Panc1 (cell line): ENCODE measurements around the gene CR2. TPM values are rescaled to one million over a fixed set of nuclear protein-coding genes. Genes with fewer than 3 reads are reported as not detected.

Source experiments
- ATAC-seq: fragments of 200-7000 bp; cut with Tn5 transposase; 2 replicates; pipeline ENCODE4 v1.9.1; 2020; ENCODE audit warnings: mild to moderate bottlenecking, moderate library complexity
- BruUV-seq: library from RNA; stranded (reverse); fragments of 400-500 nt; replicated peaks from 2 replicates; lab custom pipeline; 2021; lab: Mats Ljungman, UMichigan
- CTCF ChIA-PET: fragments of 300-600 bp; sonication (Branson Sonifier 250); formaldehyde crosslinking; loops from one replicate; lab custom pipeline; 2022; ENCODE audit warnings: antibody characterized with exemption; lab: Charles Lee
- POLR2A ChIA-PET: fragments of 300-600 bp; sonication (Branson Sonifier 250); formaldehyde crosslinking; loops from one replicate; lab custom pipeline; 2022; ENCODE audit warnings: antibody characterized with exemption; lab: Charles Lee
- DNase-seq: peaks from one replicate; pipeline ENCODE4 v3.0.0-alpha.2; 2010; ENCODE audit warnings: low read depth, low spot score
- H3K27ac ChIP-seq: 2 replicates; pipeline ENCODE4 v1.5.1; 2011; ENCODE audit warnings: mild to moderate bottlenecking, low read length, inconsistent platforms
- H3K27me3 ChIP-seq: fragments of 200-500 bp; sonication (Bioruptor generic); 2 replicates; pipeline ENCODE4 v1.6.0; 2014; ENCODE audit warnings: low read length, inconsistent platforms; ENCODE audit not compliant: control insufficient read depth, insufficient read depth
- H3K36me3 ChIP-seq: fragments of 200-500 bp; sonication (Bioruptor generic); 2 replicates; pipeline ENCODE4 v1.5.1; 2014; ENCODE audit warnings: inconsistent platforms, mild to moderate bottlenecking, low read length, moderate library complexity; ENCODE audit not compliant: control insufficient read depth, insufficient read depth
- H3K4me1 ChIP-seq: 2 replicates; pipeline ENCODE4 v1.5.1; 2011; ENCODE audit warnings: inconsistent platforms, mild to moderate bottlenecking, low read length, moderate library complexity; ENCODE audit not compliant: control insufficient read depth, insufficient read depth
- H3K4me3 ChIP-seq, 2 experiments: 2 replicates each; pipeline ENCODE4 v1.5.1; 2011 to 2012; ENCODE audit warnings: low read depth in 2 of 2, low read length in 2 of 2, mild to moderate bottlenecking in 2 of 2, inconsistent platforms in 1 of 2, moderate library complexity in 1 of 2
- H3K9me3 ChIP-seq: fragments of 200-500 bp; sonication (Bioruptor generic); 2 replicates; pipeline ENCODE4 v1.5.1; 2014; ENCODE audit warnings: low read depth, mild to moderate bottlenecking, inconsistent platforms, low read length, moderate library complexity; ENCODE audit not compliant: control insufficient read depth, insufficient read depth
- POLR2AphosphoS5 ChIP-seq: IDR thresholded peaks from 2 replicates; pipeline ENCODE4 v1.6.1; 2012; ENCODE audit warnings: mild to moderate bottlenecking, low read depth, low read length, moderate library complexity
- SIN3A ChIP-seq: IDR thresholded peaks from 2 replicates; pipeline ENCODE4 v1.6.1; 2012; ENCODE audit warnings: low read depth, mild to moderate bottlenecking, low read length, moderate library complexity, borderline replicate concordance; ENCODE audit not compliant: insufficient read depth
- TCF7L2 ChIP-seq: IDR thresholded peaks from 2 replicates; pipeline ENCODE4 v1.6.1; 2011; ENCODE audit warnings: mild to moderate bottlenecking, low read depth, low read length, inconsistent platforms
- in situ Hi-C: cut with HindIII; loops from 2 replicates; pipeline ENCODE4 v1.10.0; 2016; ENCODE audit warnings: low sequenced_read_pairs, low pct_unique_long_range_greater_than_20kb
- intact Hi-C: fragments of 100-400 bp; cut with micrococcal nuclease; formaldehyde crosslinking; loops from one replicate; pipeline ENCODE4 v1.10.0; 2022; ENCODE audit not compliant: unreplicated experiment
- total RNA-seq: library from RNA; stranded (reverse); gene quantifications from one replicate; pipeline ENCODE4 v1.2.1, GENCODE V29; 2021; ENCODE audit not compliant: unreplicated experiment
- TF ChIP-seq, protein P1 (sequence below): fragments of 450-650 bp; IDR thresholded peaks from 2 replicates; pipeline ENCODE4 v1.5.1; 2017; ENCODE audit warnings: mild to moderate bottlenecking
- TF ChIP-seq, protein P2 (sequence below), 2 experiments: IDR thresholded peaks; 2 replicates each; pipeline ENCODE4 v1.6.1; 2011 to 2012; ENCODE audit warnings: low read depth in 2 of 2, control low read depth in 1 of 2, low read length in 1 of 2, mild to moderate bottlenecking in 1 of 2, moderate library complexity in 1 of 2; ENCODE audit not compliant: insufficient read depth in 1 of 2

CR2 gene
- total RNA-seq, 1 experiment from 2014 or later, result 0.08 TPM

GRCh38 chr1:207444514-207445217, 9.5 kb upstream of the CR2 start:
- CTCF ChIA-PET, result no interaction called here
- no peak for DNase-seq
- TF ChIP-seq TCF7L2, result no peak
- no peak for TF ChIP-seq POLR2AphosphoS5
- no peak for TF ChIP-seq SIN3A
- TF ChIP-seq, protein P1, sequence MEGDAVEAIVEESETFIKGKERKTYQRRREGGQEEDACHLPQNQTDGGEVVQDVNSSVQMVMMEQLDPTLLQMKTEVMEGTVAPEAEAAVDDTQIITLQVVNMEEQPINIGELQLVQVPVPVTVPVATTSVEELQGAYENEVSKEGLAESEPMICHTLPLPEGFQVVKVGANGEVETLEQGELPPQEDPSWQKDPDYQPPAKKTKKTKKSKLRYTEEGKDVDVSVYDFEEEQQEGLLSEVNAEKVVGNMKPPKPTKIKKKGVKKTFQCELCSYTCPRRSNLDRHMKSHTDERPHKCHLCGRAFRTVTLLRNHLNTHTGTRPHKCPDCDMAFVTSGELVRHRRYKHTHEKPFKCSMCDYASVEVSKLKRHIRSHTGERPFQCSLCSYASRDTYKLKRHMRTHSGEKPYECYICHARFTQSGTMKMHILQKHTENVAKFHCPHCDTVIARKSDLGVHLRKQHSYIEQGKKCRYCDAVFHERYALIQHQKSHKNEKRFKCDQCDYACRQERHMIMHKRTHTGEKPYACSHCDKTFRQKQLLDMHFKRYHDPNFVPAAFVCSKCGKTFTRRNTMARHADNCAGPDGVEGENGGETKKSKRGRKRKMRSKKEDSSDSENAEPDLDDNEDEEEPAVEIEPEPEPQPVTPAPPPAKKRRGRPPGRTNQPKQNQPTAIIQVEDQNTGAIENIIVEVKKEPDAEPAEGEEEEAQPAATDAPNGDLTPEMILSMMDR, result no peak
- TF ChIP-seq, protein P2, sequence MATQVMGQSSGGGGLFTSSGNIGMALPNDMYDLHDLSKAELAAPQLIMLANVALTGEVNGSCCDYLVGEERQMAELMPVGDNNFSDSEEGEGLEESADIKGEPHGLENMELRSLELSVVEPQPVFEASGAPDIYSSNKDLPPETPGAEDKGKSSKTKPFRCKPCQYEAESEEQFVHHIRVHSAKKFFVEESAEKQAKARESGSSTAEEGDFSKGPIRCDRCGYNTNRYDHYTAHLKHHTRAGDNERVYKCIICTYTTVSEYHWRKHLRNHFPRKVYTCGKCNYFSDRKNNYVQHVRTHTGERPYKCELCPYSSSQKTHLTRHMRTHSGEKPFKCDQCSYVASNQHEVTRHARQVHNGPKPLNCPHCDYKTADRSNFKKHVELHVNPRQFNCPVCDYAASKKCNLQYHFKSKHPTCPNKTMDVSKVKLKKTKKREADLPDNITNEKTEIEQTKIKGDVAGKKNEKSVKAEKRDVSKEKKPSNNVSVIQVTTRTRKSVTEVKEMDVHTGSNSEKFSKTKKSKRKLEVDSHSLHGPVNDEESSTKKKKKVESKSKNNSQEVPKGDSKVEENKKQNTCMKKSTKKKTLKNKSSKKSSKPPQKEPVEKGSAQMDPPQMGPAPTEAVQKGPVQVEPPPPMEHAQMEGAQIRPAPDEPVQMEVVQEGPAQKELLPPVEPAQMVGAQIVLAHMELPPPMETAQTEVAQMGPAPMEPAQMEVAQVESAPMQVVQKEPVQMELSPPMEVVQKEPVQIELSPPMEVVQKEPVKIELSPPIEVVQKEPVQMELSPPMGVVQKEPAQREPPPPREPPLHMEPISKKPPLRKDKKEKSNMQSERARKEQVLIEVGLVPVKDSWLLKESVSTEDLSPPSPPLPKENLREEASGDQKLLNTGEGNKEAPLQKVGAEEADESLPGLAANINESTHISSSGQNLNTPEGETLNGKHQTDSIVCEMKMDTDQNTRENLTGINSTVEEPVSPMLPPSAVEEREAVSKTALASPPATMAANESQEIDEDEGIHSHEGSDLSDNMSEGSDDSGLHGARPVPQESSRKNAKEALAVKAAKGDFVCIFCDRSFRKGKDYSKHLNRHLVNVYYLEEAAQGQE (IDR thresholded peaks at IDR 0.05; ENCODE audit: insufficient read depth in 1 of 2, low read depth in 2 of 2, low read length in 1 of 2), result no peak
- H3K4me1 ChIP-seq, result no peaks in the 10 kb centered on the region
- in situ Hi-C loops, result no loop called here
- no peaks in the 10 kb centered on the region for H3K9me3 ChIP-seq
- no TSS peak for BruUV-seq
- intact Hi-C loops, result no loop called here
- H3K27me3 ChIP-seq, result peaks cover 10% of the 10 kb centered on the region
- no peak for ATAC-seq
- H3K36me3 ChIP-seq, result no peaks in the 10 kb centered on the region
- POLR2A ChIA-PET, result no interaction called here
- no peak overlapping the region for H3K4me3 ChIP-seq
- H3K27ac ChIP-seq, result no peak overlapping the region

DNA sequence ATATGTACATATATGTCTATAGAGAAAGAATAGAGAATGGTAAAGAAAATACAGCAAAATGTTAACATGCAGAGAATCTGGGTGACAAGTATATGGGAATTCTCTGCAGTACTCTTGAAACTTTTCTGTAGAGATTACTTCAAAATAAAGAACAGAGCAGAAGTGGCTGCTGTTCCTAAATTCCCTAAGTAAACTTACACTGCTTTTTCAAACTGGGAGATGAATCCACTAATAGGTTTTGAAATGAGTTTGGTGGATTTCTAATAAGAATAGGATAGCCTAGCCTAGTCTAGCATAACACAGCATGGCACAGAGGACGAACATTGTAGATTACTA, 450 bp upstream of the CR2 start:
- intact Hi-C loops, result no loop called here
- no TSS peak for BruUV-seq
- ATAC-seq, result peak; percentile 44; the same call in 1 of the 2 replicates
- Histone ChIP-seq H3K4me3 (peak overlapping the region in 1 of 2 experiments; percentile 43; a peak in 1 of 4 replicates), H3K4me1 (no peaks in the 10 kb centered on the region), H3K27ac (no peak overlapping the region), H3K27me3 (peaks cover 49% of the 10 kb centered on the region), H3K36me3 (no peaks in the 10 kb centered on the region), H3K9me3 (no peaks in the 10 kb centered on the region)
- in situ Hi-C loops, result no loop called here
- TF ChIP-seq POLR2AphosphoS5 (no peak), SIN3A (no peak), TCF7L2 (no peak)
- TF ChIP-seq, protein P2 (IDR thresholded peaks at IDR 0.05; ENCODE audit: insufficient read depth in 1 of 2, low read depth in 2 of 2, low read length in 1 of 2), result no peak
- TF ChIP-seq, protein P1, result no peak
- ChIA-PET POLR2A (no interaction called here), CTCF (interaction anchor here (0.6 kb wide), 1 partner anchor 38 kb away, joined by 4 read pairs; no protein-coding TSS in a partner anchor)
- no peak for DNase-seq
